ENCODE results near the gene ADH1A.

DNA sequence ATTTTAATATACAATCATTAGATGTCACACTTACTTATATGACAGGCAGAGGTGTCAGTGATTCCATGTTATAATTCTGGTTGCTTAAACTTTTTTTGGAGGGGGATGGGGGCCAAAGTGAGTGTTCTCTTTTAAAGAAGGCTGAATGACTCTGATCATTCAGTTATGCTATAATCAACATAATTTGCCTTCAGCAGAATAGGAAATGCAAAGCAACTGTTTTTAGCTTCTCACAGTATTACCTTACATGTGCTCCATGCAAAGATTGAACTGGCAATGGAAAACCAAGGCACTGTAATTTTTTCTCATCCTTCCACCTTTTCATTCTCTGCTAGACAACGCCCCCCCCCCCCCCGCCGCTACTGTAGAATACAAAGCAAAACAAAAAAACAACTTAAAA is 48.4 kb upstream of the ADH1A start:
- TF ChIP-seq CBX3 (IDR thresholded peaks at IDR 0.05; ENCODE audit: low read depth) (no peak), CTCF (IDR thresholded peaks at IDR 0.05 in 2 of 3, conservative IDR thresholded peaks at IDR 0.05 in 1 of 3; ENCODE audit: borderline replicate concordance in 1 of 3, insufficient read depth in 1 of 3, low read depth in 2 of 3, low read length in 2 of 3) (no peak), SP1 (IDR thresholded peaks at IDR 0.05; ENCODE audit: low read depth) (no peak)

Data from HCT116 (cell line).